SK-N-MC (cell line): Measurements from ENCODE around the gene TPRG1.

ENCODE experiments used
- EZH2 ChIP-seq: fragments of 200-600 bp; sonication (generic); IDR thresholded peaks from one replicate; pipeline ENCODE4 v1.6.1; 2017; ENCODE audit warnings: antibody characterized with exemption
- POLR2AphosphoS5 ChIP-seq: IDR thresholded peaks from 2 replicates; pipeline ENCODE4 v1.6.1; 2012; ENCODE audit warnings: mild to moderate bottlenecking, low read depth, low read length, borderline replicate concordance

DNA sequence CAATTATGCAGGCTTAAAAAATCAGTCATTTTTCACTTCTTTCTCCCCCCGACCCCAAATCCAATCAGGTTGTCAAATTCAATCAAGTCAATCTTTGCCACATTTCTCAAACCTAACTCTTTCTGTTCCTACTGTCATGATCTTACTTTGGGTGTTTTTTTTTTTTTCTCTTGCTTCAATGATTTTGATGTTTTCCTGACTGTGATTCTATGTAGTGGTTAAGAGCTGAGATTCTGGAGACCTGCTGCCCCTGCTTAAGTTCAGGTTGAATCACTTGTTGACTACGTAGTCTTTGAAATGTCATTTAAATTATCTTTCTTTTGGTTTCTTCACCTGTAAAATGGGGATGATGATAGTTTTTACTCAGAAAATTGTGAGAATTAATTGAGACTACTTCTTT, 117.5 kb downstream of the TPRG1 start:
- no peak for TF ChIP-seq POLR2AphosphoS5
- TF ChIP-seq EZH2, result no peak
